Measurements from ENCODE around the gene PDIK1L. TPM values are rescaled to one million over a fixed set of nuclear protein-coding genes. Genes with fewer than 3 reads are reported as not detected.
A peak's percentile ranks its signal among the peaks of the same experiment; 100 is the strongest.

Gene PDIK1L
- total RNA-seq (12.5 and 16.8 TPM in 2 replicates), polyA plus RNA-seq (2.6 and 4.4 TPM in 2 replicates)

- no peaks in the 10 kb centered on the region for H3K27me3 ChIP-seq
- peak within 1 kb of the TSS; percentile 84 for H3K4me3 ChIP-seq
These were observed at the start of gene PDIK1L for GRCh38 chr1:26111530-26112406. Gene PDIK1L (plus strand): TSS chr1:26111824. CDS start chr1:26114309, 2,485 bp downstream.

GRCh38 chr1:26064553-26064952 lies 47.1 kb upstream of the PDIK1L start:
- no peak for DNase-seq (ENCODE audit: low spot score)
- no peaks in the 10 kb centered on the region for H3K9me3 ChIP-seq (ENCODE audit: low read depth)
- H3K27me3 ChIP-seq, result no peaks in the 10 kb centered on the region
- H3K79me2 ChIP-seq, result no peaks in the 10 kb centered on the region
- H4K20me1 ChIP-seq (ENCODE audit: insufficient read depth, poor library complexity, severe bottlenecking), result no peaks in the 10 kb centered on the region
- peaks cover 16% of the 10 kb centered on the region for H3K4me1 ChIP-seq (ENCODE audit: insufficient read depth)
- 61% methylated on average over 3 of the region's 3 CpGs for WGBS (ENCODE audit: low lambda C conversion rate, missing lambda C conversion rate)
- H3K27ac ChIP-seq, result no peak overlapping the region
- no peaks in the 10 kb centered on the region for H3K9me2 ChIP-seq (replicated peaks; ENCODE audit: insufficient read depth)
- H2AFZ ChIP-seq, result no peak overlapping the region
- TF ChIP-seq CTCF (IDR thresholded peaks at IDR 0.05; ENCODE audit: poor library complexity) (no peak), EZH2 (IDR thresholded peaks at IDR 0.05; ENCODE audit: borderline replicate concordance) (no peak), EZH2phosphoT487 (IDR thresholded peaks at IDR 0.05; ENCODE audit: low read depth, severe bottlenecking, unreplicated experiment) (no peak)
- no peaks in the 10 kb centered on the region for H3K36me3 ChIP-seq (replicated peaks; ENCODE audit: insufficient read depth, low read depth)
- no peak overlapping the region for H3K4me3 ChIP-seq
- no peak overlapping the region for H3K4me2 ChIP-seq

More at GRCh38 chr1:26111530-26112406, at the start of gene PDIK1L:
- Histone ChIP-seq H3K4me1 (ENCODE audit: insufficient read depth) (peaks cover 20% of the 10 kb centered on the region), H3K4me2 (peak within 1 kb of the TSS; percentile 95), H3K79me2 (peaks cover 37% of the 10 kb centered on the region), H2AFZ (peak within 1 kb of the TSS; percentile 84), H3K9me2 (replicated peaks; ENCODE audit: insufficient read depth) (no peaks in the 10 kb centered on the region), H3K9me3 (ENCODE audit: low read depth) (no peaks in the 10 kb centered on the region), H3K27ac (peak within 1 kb of the TSS; percentile 98), H4K20me1 (ENCODE audit: insufficient read depth, poor library complexity, severe bottlenecking) (no peaks in the 10 kb centered on the region), H3K36me3 (replicated peaks; ENCODE audit: insufficient read depth, low read depth) (no peaks in the 10 kb centered on the region)
- peak; percentile 98 for DNase-seq (ENCODE audit: low spot score)
- no peak for TF ChIP-seq EZH2phosphoT487 (IDR thresholded peaks at IDR 0.05; ENCODE audit: low read depth, severe bottlenecking, unreplicated experiment)
- no peak for TF ChIP-seq CTCF (IDR thresholded peaks at IDR 0.05; ENCODE audit: poor library complexity)
- no peak for TF ChIP-seq EZH2 (IDR thresholded peaks at IDR 0.05; ENCODE audit: borderline replicate concordance)
- WGBS (ENCODE audit: low lambda C conversion rate, missing lambda C conversion rate), result under 1% methylated on average over 39 of the region's 96 CpGs

- H3K9me3 ChIP-seq (ENCODE audit: low read depth), result no peaks in the 10 kb centered on the region
- TF ChIP-seq EZH2 (IDR thresholded peaks at IDR 0.05; ENCODE audit: borderline replicate concordance), result no peak
- TF ChIP-seq EZH2phosphoT487 (IDR thresholded peaks at IDR 0.05; ENCODE audit: low read depth, severe bottlenecking, unreplicated experiment), result no peak
- TF ChIP-seq CTCF (IDR thresholded peaks at IDR 0.05; ENCODE audit: poor library complexity), result no peak
- H4K20me1 ChIP-seq (ENCODE audit: insufficient read depth, poor library complexity, severe bottlenecking), result no peaks in the 10 kb centered on the region
- peak overlapping the region; percentile 57 for H3K4me2 ChIP-seq
- no peaks in the 10 kb centered on the region for H3K9me2 ChIP-seq (replicated peaks; ENCODE audit: insufficient read depth)
- no peak for DNase-seq (ENCODE audit: low spot score)
- WGBS (ENCODE audit: low lambda C conversion rate, missing lambda C conversion rate), result 67% methylated on average over 15 of the region's 15 CpGs
- no peaks in the 10 kb centered on the region for H3K36me3 ChIP-seq (replicated peaks; ENCODE audit: insufficient read depth, low read depth)
- no peaks in the 10 kb centered on the region for H3K79me2 ChIP-seq
- H3K27me3 ChIP-seq, result no peaks in the 10 kb centered on the region
- H3K4me3 ChIP-seq, result no peak overlapping the region
- H2AFZ ChIP-seq, result no peak overlapping the region
- peaks cover 16% of the 10 kb centered on the region for H3K4me1 ChIP-seq (ENCODE audit: insufficient read depth)
- no peak overlapping the region for H3K27ac ChIP-seq
These were observed 45.5 kb upstream of the PDIK1L start for GRCh38 chr1:26066160-26066559.
